NCI-H146 treated with DMSO at 0.1 percent for 48 hours (cell line): Measurements from ENCODE around the gene SLC19A1.

Experiments used
- DNase-seq: peaks from one replicate; lab custom pipeline; 2025; ENCODE audit not compliant: unreplicated experiment; lab: John Stamatoyannopoulos, UW

SLC19A1 gene

DNA sequence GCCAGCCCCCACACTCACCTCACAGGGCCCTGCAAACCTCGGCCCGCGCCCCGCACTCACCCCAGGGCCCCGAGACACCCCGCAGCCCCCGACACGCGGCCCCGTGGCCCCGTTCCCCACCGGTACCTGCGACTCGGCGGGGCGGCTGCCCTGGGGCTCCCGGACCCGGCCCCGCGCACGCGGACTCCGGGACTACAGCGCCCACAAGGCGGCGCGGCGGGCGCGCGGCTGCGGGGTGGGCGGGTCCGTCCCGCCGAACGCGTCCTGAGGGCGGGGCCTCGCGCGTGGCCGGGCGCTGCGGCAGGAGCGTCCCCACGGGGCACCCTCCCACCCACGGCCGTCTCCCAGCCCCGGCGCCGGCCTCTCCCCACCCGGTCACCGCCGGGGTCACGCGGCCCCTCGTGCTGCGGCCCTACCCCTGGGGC, at the start of gene SLC19A1:
Gene SLC19A1, minus strand, starts transcription at position 199 of the 425 bp plus-strand sequence. CDS start 4,481 bp downstream, outside the sequence.
- DNase-seq, result no peak

DNA sequence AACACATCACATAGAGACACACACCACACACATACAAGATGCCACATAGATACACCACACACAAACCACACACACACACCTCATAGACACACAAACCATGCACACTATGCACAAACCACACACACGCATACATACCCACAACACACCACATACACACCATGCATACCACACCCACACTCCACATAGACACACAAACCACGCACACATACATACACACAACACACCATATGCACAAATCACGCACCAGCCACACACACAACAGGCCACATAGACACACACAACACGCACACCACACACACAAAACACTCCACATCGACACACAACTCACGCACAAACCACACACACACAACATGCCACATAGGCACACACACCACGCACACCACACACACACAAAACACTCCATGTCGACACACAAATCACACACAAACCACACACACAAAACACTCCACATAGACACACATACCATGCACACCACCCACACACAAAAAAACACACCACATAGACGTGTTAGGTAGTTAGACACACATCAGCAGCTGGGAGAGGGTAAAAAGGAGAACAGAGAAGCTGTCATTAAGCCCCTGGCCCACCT, 49.5 kb upstream of the SLC19A1 start:
- DNase-seq, result no peak

DNA sequence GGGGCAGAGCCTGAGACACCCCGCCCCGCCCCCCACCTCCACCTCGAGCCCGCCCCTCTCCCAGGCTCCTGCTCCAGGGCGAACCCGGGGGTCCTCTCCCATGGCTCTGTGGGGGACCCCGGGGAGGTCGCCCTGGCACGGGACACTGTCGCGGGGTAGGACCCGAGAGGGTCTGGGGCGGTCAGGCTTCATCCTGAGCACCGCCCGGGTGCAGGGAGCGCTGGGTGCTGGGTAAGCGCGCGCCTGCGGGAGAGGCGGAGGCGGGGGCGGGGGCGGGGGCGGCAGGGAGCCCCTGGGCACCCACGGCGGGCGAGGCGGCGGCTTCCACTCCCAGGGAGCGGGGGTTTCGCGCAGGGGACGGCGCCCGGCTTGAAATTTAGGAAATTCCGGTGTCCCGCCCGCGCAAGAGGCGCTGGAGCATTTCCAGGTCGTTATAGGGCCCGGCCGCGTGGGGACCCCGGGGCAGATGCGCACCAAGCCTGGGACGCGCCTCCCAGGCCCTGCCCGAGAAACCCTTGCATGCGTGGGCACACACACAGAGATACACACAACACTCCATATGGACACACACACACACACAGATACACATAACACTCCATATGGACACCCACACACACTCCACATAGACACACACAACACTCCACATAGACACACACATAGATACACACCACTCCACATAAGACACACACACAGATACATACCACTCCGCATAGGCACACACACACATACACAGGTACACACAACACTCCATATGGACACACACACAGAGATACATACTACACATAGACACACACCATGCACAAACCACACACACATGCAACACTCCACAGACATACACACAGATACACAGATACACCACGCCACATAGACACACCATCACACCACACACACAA, 48.7 kb upstream of the SLC19A1 start:
- no peak for DNase-seq

GRCh38 chr21:45590246-45590725, 48.0 kb upstream of the SLC19A1 start:
- DNase-seq, result no peak

- no peak for DNase-seq
Observed at GRCh38 chr21:45589686-45590245, 47.5 kb upstream of the SLC19A1 start.

- DNase-seq, result no peak
Observed at GRCh38 chr21:45588871-45589491, 46.7 kb upstream of the SLC19A1 start.

- no peak for DNase-seq
Observed at GRCh38 chr21:45588086-45588825, 46.0 kb upstream of the SLC19A1 start.

- no peak for DNase-seq
Observed at GRCh38 chr21:45586289-45586858, 44.1 kb upstream of the SLC19A1 start.

- no peak for DNase-seq
Observed at GRCh38 chr21:45584786-45585185, 42.5 kb upstream of the SLC19A1 start.

DNA sequence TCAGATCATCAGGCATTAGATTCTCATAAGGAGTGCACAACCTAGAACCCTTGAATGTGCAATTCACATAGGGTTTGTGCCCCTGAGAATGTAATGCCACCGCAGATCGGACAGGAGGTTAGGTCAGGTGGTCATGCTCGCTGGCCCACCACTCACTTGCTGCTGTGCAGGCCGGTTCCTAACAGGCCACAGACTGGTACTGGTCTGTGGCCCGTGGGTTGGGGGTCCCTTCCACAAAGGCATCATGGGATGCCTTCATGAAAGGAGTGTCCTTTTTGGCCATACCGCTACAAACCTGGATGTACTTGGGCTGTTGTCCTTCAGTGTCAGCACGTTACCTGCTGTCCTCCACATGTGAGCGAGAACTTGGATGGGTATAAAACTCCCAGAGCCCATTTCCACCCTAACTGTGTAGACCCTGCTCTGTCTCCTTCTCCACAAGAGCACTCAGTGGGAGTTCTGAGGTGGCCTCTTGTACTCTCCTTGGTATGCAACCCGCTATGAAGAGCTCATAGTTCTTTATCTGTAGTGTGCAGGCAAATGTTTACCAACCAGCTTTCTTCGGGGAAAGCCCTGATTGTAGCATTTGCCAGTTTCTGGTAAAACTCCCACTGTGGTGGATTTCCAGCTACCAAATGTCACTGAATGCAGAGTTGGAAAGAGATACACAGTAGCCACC, 41.7 kb upstream of the SLC19A1 start:
- no peak for DNase-seq

GRCh38 chr21:45582128-45582527, 39.9 kb upstream of the SLC19A1 start:
- DNase-seq, result no peak

GRCh38 chr21:45581322-45581712, 39.1 kb upstream of the SLC19A1 start:
- no peak for DNase-seq

DNA sequence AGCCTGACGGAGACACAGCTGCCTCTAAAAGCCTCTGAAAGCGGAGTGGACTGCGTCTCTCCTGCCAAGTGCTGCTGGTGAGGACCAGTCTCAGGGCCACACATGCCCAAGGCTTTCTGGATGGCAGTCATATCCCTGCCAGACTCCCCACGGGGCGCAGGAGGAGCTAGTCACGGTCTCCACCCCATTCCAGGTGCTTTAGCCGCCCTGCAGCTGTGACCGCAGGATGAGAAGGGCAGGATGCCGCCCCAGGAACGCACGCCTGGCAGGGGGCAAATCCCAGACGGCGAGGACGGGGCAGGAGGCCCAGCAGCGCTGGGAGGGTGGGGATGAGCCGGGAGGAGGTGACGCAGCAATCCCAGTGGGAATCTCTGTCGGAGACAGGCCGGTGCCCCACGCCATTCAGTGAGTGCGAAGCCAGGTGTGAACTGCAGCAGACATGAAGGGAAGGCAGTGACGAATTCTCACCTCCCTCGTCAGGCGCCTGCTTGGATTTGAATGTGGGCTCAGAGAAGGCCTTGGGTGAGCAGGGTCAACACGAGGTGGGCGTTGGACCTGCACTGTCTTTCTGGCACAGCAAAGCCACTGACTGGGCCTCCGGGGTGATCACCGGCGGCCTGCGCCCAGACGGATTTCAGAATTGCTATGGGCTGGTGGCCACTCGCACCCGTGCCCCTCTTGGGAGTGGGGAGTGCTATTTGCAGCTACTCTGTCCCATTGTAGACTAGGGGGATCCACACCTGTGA, 38.5 kb upstream of the SLC19A1 start:
- no peak for DNase-seq

DNA sequence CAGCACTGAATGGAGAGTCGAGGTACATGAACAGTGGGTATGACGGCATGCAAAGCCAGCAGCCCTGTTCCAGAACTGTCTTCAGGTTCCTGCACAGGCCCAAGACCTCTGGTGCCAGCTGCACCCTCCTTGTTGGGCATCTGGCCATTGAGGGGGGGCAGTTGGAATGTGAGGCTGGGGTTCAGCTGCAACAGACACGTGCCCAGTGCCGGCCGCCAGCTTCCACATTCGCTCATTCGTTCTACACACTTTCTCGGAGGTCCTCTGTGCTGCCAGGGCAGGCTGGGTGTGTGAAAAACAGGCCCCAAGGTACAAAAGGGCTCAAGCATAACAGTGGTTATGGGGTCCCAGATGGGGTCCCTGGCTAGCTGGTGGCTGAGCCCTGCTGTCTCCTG, 37.9 kb upstream of the SLC19A1 start:
- no peak for DNase-seq

- no peak for DNase-seq
Observed at GRCh38 chr21:45579383-45580180, 37.3 kb upstream of the SLC19A1 start.

GRCh38 chr21:45578811-45579381, 36.7 kb upstream of the SLC19A1 start:
- no peak for DNase-seq

DNA sequence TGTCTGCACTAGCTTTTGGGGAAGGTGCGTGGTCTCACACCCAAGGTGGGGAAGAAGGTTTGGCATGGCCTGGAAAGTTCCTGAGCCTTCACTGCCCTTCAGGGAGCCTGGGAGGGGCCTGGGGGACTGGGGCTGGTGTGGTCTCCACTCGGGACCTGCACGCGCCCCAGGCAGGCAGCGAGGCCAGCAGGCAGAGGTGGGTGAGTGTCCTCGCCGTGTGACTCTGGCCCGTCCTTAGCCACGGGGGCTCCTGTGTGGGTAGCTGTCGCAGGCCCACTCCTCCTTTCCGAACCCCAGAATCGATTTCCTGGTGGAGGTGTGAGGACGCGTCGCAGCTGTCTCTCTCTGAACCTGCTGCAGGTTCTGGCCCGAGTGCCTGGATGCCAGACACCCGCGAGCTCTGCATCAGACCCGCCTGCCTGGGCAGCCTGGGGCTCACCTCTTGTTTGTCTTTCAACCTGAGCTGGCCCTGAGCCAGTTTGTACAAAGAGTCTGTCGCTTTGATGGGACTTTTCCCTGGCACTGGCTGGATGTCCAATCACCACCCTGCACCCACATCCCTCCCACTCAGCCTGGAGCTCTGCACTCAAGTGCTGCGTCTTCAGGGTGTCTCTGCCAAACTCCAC, 36.0 kb upstream of the SLC19A1 start:
- no peak for DNase-seq

DNA sequence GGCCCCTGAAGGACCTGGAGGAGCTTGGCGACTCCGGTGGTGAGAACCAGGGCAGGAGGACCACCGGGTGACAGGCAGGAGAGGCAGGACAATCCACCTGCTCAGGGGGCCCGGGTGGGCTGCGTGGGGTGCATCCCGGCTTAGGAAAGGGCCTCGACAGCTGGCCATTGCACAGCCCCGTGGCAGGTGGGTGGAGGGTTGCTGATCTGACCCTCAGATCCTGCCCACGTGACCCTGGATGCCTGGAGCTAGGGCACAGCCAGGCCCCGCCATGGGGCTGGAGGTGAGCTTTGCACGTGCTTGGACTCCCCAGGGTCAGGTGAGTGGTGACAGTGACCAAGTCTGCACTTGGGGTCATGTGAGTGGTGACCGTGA, 35.5 kb upstream of the SLC19A1 start:
- no peak for DNase-seq
